Mammary epithelial cell (primary cell): ENCODE measurements around the gene TPM4.

Source experiments
- CTCF ChIP-seq, 2 donors: IDR thresholded peaks in 1 of 2; conservative IDR thresholded peaks in 1 of 2; 2 replicates each; pipeline ENCODE4 v1.5.1; 2011 to 2012; ENCODE audit warnings: inconsistent platforms in 2 of 2, low read length in 2 of 2, mild to moderate bottlenecking in 2 of 2, control low read depth in 1 of 2, low read depth in 1 of 2; ENCODE audit not compliant: insufficient read depth in 1 of 2; ENCODE audit errors: extremely low read depth in 1 of 2
- EZH2 ChIP-seq: IDR thresholded peaks from 2 replicates; pipeline ENCODE4 v1.6.1; 2012; ENCODE audit warnings: low read length, inconsistent platforms, borderline replicate concordance

- peak in 1 of 2 donors; percentile 33 for TF ChIP-seq CTCF (conservative IDR thresholded peaks at IDR 0.05 in 1 of 2, IDR thresholded peaks at IDR 0.05 in 1 of 2; ENCODE audit: extremely low read depth in 1 of 2, insufficient read depth in 1 of 2, low read depth in 1 of 2, low read length in 2 of 2)
- no peak for TF ChIP-seq EZH2
Observed at GRCh38 chr19:16066611-16067104, 9.6 kb upstream of the TPM4 start.
